Hepatocyte (in vitro differentiated cells): ENCODE measurements around the gene MBOAT7. TPM values are rescaled to one million over a fixed set of nuclear protein-coding genes. Genes with fewer than 3 reads are reported as not detected.

Experiments
- DNase-seq: peaks from one replicate; pipeline ENCODE4 v3.0.0-alpha.2; 2016; ENCODE audit warnings: low spot score
- H2AFZ ChIP-seq: fragments of 200-600 bp; sonication (generic); 2 replicates; pipeline ENCODE4 v1.6.0; 2016; ENCODE audit warnings: antibody characterized with exemption, mild to moderate bottlenecking
- H3K27ac ChIP-seq: fragments of 200-600 bp; sonication (generic); 2 replicates; pipeline ENCODE4 v1.5.1; 2016; ENCODE audit warnings: mild to moderate bottlenecking
- H3K27me3 ChIP-seq: fragments of 200-600 bp; sonication (generic); 2 replicates; pipeline ENCODE4 v1.6.1; 2016
- H3K36me3 ChIP-seq: fragments of 200-600 bp; sonication (generic); replicated peaks from 2 replicates; pipeline ENCODE4 v1.5.1; 2016; ENCODE audit warnings: low read depth; ENCODE audit not compliant: insufficient read depth
- H3K4me1 ChIP-seq: fragments of 200-600 bp; sonication (generic); 2 replicates; pipeline ENCODE4 v1.5.1; 2016; ENCODE audit warnings: mild to moderate bottlenecking, moderate library complexity; ENCODE audit not compliant: insufficient read depth
- H3K4me2 ChIP-seq: fragments of 200-600 bp; sonication (generic); 2 replicates; pipeline ENCODE4 v1.6.0; 2016
- H3K4me3 ChIP-seq: fragments of 200-600 bp; sonication (generic); 2 replicates; pipeline ENCODE4 v1.5.1; 2016; ENCODE audit warnings: mild to moderate bottlenecking
- H3K79me2 ChIP-seq: fragments of 200-600 bp; sonication (generic); 2 replicates; pipeline ENCODE4 v1.6.0; 2017; ENCODE audit warnings: mild to moderate bottlenecking
- H3K9me2 ChIP-seq: fragments of 200-600 bp; sonication (generic); replicated peaks from 2 replicates; pipeline ENCODE4 v1.6.0; 2017; ENCODE audit warnings: mild to moderate bottlenecking; ENCODE audit not compliant: insufficient read depth
- H3K9me3 ChIP-seq: fragments of 200-600 bp; sonication (generic); 2 replicates; pipeline ENCODE4 v1.5.1; 2016; ENCODE audit warnings: low read depth, mild to moderate bottlenecking
- H4K20me1 ChIP-seq: fragments of 200-600 bp; sonication (generic); 2 replicates; pipeline ENCODE4 v1.6.0; 2016; ENCODE audit warnings: mild to moderate bottlenecking; ENCODE audit not compliant: insufficient read depth, poor library complexity, severe bottlenecking
- EZH2 ChIP-seq: fragments of 200-600 bp; sonication (generic); IDR thresholded peaks from 2 replicates; pipeline ENCODE4 v1.6.1; 2016; ENCODE audit warnings: antibody characterized with exemption, mild to moderate bottlenecking, borderline replicate concordance
- EZH2phosphoT487 ChIP-seq: fragments of 200-600 bp; sonication (generic); IDR thresholded peaks from one replicate; pipeline ENCODE4 v1.6.1; 2018; ENCODE audit warnings: antibody characterized with exemption, mild to moderate bottlenecking, low read depth, moderate library complexity; ENCODE audit not compliant: unreplicated experiment, severe bottlenecking
- WGBS: methylation state at CpG from one replicate; pipeline ENCODE4 v1.1.6; 2016; ENCODE audit warnings: low lambda C conversion rate; ENCODE audit errors: missing lambda C conversion rate; 5-methylcytosine and 5-hydroxymethylcytosine counted together
- polyA plus RNA-seq: library from polyadenylated mRNA; unstranded; fragments of >200 nt; fragmentation: Nextera tagmentation; extraction: Ambion mirVana; gene quantifications from 2 replicates; pipeline ENCODE4 v1.2.1, GENCODE V29; 2016
- total RNA-seq: library from RNA; depleted of rRNA; stranded (reverse); fragments of >200 nt; gene quantifications from 2 replicates; pipeline ENCODE4 v1.2.3, GENCODE V29; 2014
- TF ChIP-seq, protein P1 (sequence below): fragments of 200-600 bp; sonication (generic); IDR thresholded peaks from 2 replicates; pipeline ENCODE4 v1.5.1; 2016; ENCODE audit warnings: antibody characterized with exemption, mild to moderate bottlenecking; ENCODE audit not compliant: poor library complexity

Gene MBOAT7
- total and polyA plus RNA-seq, 2 experiments from 2014 or later, result 93.5 to 179 TPM

DNA sequence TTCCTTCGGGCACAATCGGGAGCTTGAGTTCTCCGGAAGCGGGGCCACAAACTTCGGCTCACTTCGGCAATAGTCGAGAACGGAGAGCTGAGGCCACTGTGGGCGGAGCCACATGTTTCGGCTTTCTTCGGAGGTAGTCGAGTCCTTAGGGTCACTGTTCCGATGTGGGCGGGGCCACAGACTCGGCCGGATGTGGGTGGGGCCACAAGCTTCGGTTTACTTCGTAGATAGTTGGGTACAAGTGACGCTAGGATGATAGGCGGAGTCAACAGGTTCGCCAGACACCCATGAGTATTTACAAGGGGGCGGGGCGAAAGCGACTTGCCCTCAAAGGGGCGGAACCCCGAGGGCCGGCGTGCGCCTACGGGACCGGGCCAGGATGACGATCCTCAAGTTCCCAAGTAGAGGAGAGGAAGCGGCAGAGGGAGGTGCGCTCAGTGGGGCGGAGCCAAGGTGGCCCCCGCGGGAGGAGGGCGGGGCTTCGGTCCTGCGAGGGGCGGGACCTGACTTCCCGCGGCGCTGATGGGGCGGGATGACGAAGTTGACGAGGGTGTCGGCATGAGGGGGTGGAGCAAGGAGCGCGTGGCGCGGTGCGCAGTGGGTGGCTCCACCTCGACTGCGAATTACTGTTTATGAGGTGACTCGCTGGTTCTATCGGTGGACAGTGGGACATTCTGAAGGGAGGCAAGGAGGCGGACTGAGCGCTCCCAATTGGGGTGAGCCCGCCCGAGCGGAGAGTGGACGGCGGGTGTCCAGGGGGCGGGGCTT, 539 bp upstream of the MBOAT7 start:
- 2% methylated on average over 45 of the region's 65 CpGs for WGBS
- Histone ChIP-seq H3K4me1 (peaks cover 10% of the 10 kb centered on the region), H3K9me2 (no peaks in the 10 kb centered on the region), H3K79me2 (peaks cover 43% of the 10 kb centered on the region), H3K9me3 (no peaks in the 10 kb centered on the region), H3K27ac (peak overlapping the region; percentile 92), H2AFZ (no peak overlapping the region), H3K4me2 (peak overlapping the region; percentile 52), H3K4me3 (no peak overlapping the region), H4K20me1 (no peaks in the 10 kb centered on the region), H3K27me3 (no peaks in the 10 kb centered on the region), H3K36me3 (no peaks in the 10 kb centered on the region)
- TF ChIP-seq EZH2 (no peak), EZH2phosphoT487 (no peak)
- TF ChIP-seq, protein P1, sequence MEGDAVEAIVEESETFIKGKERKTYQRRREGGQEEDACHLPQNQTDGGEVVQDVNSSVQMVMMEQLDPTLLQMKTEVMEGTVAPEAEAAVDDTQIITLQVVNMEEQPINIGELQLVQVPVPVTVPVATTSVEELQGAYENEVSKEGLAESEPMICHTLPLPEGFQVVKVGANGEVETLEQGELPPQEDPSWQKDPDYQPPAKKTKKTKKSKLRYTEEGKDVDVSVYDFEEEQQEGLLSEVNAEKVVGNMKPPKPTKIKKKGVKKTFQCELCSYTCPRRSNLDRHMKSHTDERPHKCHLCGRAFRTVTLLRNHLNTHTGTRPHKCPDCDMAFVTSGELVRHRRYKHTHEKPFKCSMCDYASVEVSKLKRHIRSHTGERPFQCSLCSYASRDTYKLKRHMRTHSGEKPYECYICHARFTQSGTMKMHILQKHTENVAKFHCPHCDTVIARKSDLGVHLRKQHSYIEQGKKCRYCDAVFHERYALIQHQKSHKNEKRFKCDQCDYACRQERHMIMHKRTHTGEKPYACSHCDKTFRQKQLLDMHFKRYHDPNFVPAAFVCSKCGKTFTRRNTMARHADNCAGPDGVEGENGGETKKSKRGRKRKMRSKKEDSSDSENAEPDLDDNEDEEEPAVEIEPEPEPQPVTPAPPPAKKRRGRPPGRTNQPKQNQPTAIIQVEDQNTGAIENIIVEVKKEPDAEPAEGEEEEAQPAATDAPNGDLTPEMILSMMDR, result no peak
- peak; percentile 100 for DNase-seq

DNA sequence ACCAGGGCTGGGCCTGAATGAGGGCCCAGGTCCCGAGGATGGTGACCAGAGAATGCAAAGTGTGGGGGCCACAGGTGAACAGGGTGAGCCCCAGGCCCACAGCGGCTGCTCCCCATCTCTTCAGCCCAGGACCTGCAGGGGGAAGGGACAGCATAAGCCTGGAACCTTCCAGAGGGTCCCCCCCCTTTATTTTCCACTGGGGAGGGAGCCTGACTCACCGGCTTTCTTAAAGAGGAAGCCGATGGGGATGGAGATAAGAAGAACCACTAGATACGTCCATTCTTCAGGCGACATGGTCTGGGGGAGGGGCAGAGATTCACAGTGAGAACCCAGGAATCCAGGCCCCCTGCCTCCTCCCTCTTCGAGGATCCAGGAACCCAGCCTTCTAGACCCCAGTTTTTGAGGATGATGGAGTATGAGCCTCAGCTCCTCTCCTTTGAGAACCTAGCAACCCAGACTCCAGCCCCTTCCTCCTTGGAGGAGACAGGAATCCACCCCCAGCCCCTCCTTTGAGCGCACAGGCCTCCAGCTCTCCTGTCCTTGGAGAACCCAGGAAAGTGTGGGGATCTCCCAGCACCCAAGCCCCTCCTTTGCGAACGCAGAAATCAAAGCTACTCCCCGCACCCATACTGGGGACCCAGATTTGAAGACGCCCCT, 1.0 kb downstream of the MBOAT7 start:
- no peak for TF ChIP-seq EZH2
- TF ChIP-seq EZH2phosphoT487, result no peak
- TF ChIP-seq, protein P1, result no peak
- H3K79me2 ChIP-seq, result peaks cover 33% of the 10 kb centered on the region
- peaks cover 10% of the 10 kb centered on the region for H3K4me1 ChIP-seq
- WGBS, result 22% methylated on average over 11 of the region's 12 CpGs
- H3K27ac ChIP-seq, result peak overlapping the region; percentile 92
- no peak overlapping the region for H2AFZ ChIP-seq
- H3K9me3 ChIP-seq, result no peaks in the 10 kb centered on the region
- no peaks in the 10 kb centered on the region for H3K9me2 ChIP-seq
- H4K20me1 ChIP-seq, result no peaks in the 10 kb centered on the region
- H3K27me3 ChIP-seq, result no peaks in the 10 kb centered on the region
- H3K4me2 ChIP-seq, result peak overlapping the region; percentile 89
- DNase-seq, result peak; percentile 79
- H3K36me3 ChIP-seq, result no peaks in the 10 kb centered on the region
- H3K4me3 ChIP-seq, result peak overlapping the region; percentile 24

DNA sequence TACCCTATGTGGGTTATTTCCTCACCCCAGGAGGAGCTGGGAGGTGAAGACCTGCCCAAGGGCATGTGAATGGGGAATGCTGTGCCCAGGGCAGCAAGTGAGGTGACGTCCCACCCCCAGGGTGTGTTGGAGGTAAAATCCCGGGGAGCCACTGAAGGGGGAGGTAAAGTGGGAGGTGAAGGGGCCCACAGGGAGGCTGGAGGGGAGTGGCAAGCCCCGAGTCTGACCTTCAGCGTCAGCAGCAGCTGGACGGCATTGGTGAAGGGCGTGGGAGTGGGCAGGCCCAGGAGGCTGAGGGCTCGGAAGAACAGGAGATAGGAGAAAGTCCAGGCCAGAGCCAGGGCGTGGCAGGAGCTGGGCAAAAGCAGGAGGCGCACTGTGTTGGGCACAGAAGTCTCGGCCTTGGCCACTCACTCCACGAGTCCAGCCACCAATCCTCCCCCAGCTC, 2.4 kb downstream of the MBOAT7 start:
- H3K4me2 ChIP-seq, result peak overlapping the region; percentile 54
- peak overlapping the region; percentile 81 for H3K27ac ChIP-seq
- no peaks in the 10 kb centered on the region for H3K9me2 ChIP-seq
- no peaks in the 10 kb centered on the region for H4K20me1 ChIP-seq
- H3K4me1 ChIP-seq, result peaks cover 3% of the 10 kb centered on the region
- WGBS, result 82% methylated on average over 11 of the region's 11 CpGs
- no peak overlapping the region for H2AFZ ChIP-seq
- TF ChIP-seq, protein P1, result no peak
- TF ChIP-seq EZH2, result no peak
- TF ChIP-seq EZH2phosphoT487, result no peak
- H3K4me3 ChIP-seq, result no peak overlapping the region
- no peaks in the 10 kb centered on the region for H3K36me3 ChIP-seq
- no peaks in the 10 kb centered on the region for H3K9me3 ChIP-seq
- no peaks in the 10 kb centered on the region for H3K27me3 ChIP-seq
- H3K79me2 ChIP-seq, result peaks cover 19% of the 10 kb centered on the region
- DNase-seq, result peak; percentile 74
